Mucosa of descending colon (tissue), 3 donors: Measurements from ENCODE around the gene GAPVD1. TPM values are rescaled to one million over a fixed set of nuclear protein-coding genes. Genes with fewer than 3 reads are reported as not detected.

Experiments
- ATAC-seq: fragments of 200-7000 bp; cut with Tn5 transposase; one replicate; pipeline ENCODE4 v1.9.1; 2020; ENCODE audit warnings: mild to moderate bottlenecking, moderate library complexity
- DNase-seq, 3 donors: peaks; one replicate each; pipeline ENCODE4 v3.0.0-alpha.2; 2020
- H3K36me3 ChIP-seq: fragments of 200-600 bp; one replicate; pipeline ENCODE4 v1.8.0; 2021; ENCODE audit warnings: low read depth, mild to moderate bottlenecking
- H3K4me1 ChIP-seq: fragments of 200-600 bp; one replicate; pipeline ENCODE4 v1.8.0; 2021; ENCODE audit warnings: low read depth, mild to moderate bottlenecking
- H3K4me3 ChIP-seq: fragments of 200-600 bp; one replicate; pipeline ENCODE4 v1.8.0; 2021; ENCODE audit warnings: mild to moderate bottlenecking
- H3K9me3 ChIP-seq: fragments of 200-600 bp; one replicate; pipeline ENCODE4 v1.8.0; 2021; ENCODE audit warnings: mild to moderate bottlenecking
- CTCF ChIP-seq: fragments of 200-600 bp; IDR thresholded peaks from one replicate; pipeline ENCODE4 v1.8.0; 2022; ENCODE audit warnings: antibody characterized with exemption, mild to moderate bottlenecking
- intact Hi-C, 2 donors: fragments of 100-400 bp; cut with DNase I in 1 of 2; cut with micrococcal nuclease in 1 of 2; formaldehyde crosslinking; loops; one replicate each; pipeline versions ENCODE4 v1.11.0 to v1.11.1; 2022; cut with DNase I, micrococcal nuclease
- total RNA-seq, 3 donors: library from RNA; stranded (reverse); fragmentation: NEBNext Ultra II Directional in 2 of 3; extraction: Animal tissue kit (Norgen Biotek cat#: 25700) in 2 of 3; gene quantifications; one replicate each; pipeline versions ENCODE4 v1.2.1 to v1.2.4, GENCODE V29; 2021 to 2023
- donor health status: DM: no; HTN: no; CAD: no; lungs with moderate emphysema.
- donor health status: DM: no; HTN: no; CAD: no.
- donor health status: DM: no; HTN: yes; CAD: no.

GAPVD1 gene
- total RNA-seq, 3 donors from 2014 or later = 40.8 to 55.1 (median 41.4) TPM

GRCh38 chr9:125246261-125246667 lies 15.4 kb upstream of the GAPVD1 start:
- H3K9me3 ChIP-seq = no peaks in the 10 kb centered on the region
- no peak overlapping the region for H3K4me3 ChIP-seq
- intact Hi-C loops = no loop called here
- H3K36me3 ChIP-seq = peaks cover 2% of the 10 kb centered on the region
- ATAC-seq = no peak
- H3K4me1 ChIP-seq = peaks cover 3% of the 10 kb centered on the region
- TF ChIP-seq CTCF = no peak
- DNase-seq = no peak

DNA sequence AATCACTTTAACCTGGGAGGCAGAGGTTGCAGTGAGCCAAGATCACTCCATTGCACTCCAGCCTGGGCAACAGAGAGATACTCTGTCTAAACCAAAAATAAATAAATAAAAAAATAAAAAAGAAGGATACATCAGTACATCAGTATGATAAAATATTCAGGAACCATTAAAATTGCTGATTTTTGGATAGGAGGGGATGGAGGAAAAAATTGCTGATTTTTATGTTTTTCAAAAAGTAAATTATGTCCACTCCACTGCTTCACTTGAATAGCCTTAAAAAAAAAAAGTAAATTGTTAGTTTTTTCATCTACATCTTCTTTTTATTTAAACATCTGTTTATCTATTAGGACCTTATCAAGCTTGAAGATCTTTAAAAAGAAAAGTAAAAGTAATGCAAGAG lies 7.4 kb upstream of the GAPVD1 start:
- ATAC-seq (no peak), DNase-seq (no peak)
- Histone ChIP-seq H3K4me1 (no peaks in the 10 kb centered on the region), H3K9me3 (no peaks in the 10 kb centered on the region), H3K36me3 (no peaks in the 10 kb centered on the region), H3K4me3 (no peak overlapping the region)
- intact Hi-C loops = no loop called here
- TF ChIP-seq CTCF = no peak

DNA sequence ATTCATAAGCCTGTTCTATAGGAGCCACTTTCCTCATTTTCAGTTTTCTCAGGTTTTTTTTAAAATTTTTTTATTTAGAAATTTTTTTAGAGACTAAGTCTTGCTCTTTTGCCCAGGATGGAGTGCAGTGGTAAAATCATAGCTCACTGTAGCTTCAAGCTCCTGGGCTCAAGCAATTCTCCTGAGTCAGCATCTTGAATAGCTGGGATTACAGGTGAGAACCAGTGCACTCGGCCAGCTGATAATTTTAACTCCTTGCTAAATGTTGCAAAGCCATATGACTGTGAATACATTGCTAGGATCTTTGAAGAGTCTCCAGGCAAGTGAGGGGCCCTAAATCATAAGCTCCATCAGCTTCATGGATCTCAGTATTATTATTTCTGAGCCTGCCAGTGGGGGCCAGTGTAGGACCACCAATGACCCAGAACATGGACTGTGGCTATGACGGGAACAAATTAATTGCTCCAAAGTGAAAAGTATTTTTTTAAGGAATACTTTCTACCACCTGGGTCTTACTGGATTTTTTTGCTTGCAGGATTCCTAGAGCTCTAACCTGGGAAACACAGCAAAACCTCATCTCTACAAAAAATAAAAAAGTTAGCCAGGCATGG lies 5.7 kb upstream of the GAPVD1 start:
- Histone ChIP-seq H3K4me3 (no peak overlapping the region), H3K9me3 (no peaks in the 10 kb centered on the region), H3K4me1 (no peaks in the 10 kb centered on the region), H3K36me3 (no peaks in the 10 kb centered on the region)
- intact Hi-C loops = no loop called here
- ATAC-seq = no peak
- DNase-seq = no peak
- TF ChIP-seq CTCF = no peak

- ATAC-seq = no peak
- intact Hi-C loops = no loop called here
- TF ChIP-seq CTCF = no peak
- Histone ChIP-seq H3K4me3 (no peak overlapping the region), H3K9me3 (no peaks in the 10 kb centered on the region), H3K4me1 (peaks cover 7% of the 10 kb centered on the region), H3K36me3 (no peaks in the 10 kb centered on the region)
- no peak for DNase-seq
These were observed 3.4 kb upstream of the GAPVD1 start for GRCh38 chr9:125258160-125258785.

DNA sequence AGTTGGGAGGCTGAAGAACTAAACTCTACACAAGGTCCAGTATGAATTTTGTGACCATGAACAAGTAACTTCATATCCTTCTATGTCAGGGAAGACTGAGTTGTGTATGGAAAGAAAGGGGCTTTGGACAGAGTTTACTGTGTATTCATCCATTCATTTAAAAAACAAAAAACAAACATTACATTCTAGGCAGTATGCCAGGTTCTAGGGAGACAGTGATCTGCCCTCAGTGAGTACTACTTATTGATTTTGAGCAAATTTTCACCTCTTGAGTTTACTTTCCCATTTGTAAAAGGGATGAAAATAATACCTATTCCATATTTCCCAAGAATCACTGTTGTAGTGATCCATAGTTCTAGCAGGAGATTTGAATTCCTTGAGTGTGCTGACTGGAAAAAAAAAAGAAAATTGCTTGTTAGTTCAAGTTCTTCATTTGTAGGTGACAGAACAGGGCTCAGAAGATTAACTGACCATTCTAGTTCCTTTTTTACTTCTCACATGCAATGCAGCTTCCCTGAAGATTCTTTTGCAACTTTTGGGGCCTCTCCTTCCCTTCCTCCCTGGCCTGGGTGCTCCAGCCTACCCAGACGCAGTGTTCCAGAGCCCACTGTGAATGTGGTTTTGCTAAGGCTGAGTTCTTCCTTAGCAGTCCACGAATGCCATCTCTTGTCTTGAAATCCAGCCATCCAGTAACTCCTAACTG lies 2.6 kb upstream of the GAPVD1 start:
- intact Hi-C loops = no loop called here
- no peaks in the 10 kb centered on the region for H3K9me3 ChIP-seq
- TF ChIP-seq CTCF = no peak
- no peak for DNase-seq
- no peaks in the 10 kb centered on the region for H3K36me3 ChIP-seq
- no peak overlapping the region for H3K4me3 ChIP-seq
- peaks cover 11% of the 10 kb centered on the region for H3K4me1 ChIP-seq
- ATAC-seq = no peak
